KMS-11 (cell line): ENCODE measurements around the gene PCNX2.

Experiments used
- H2AFZ ChIP-seq: fragments of 200-600 bp; sonication (generic); 2 replicates; pipeline ENCODE4 v1.6.1; 2016; ENCODE audit warnings: antibody characterized with exemption, mixed run types, low read depth
- H3K27ac ChIP-seq: fragments of 200-600 bp; sonication (generic); 2 replicates; pipeline ENCODE4 v1.6.1; 2016; ENCODE audit warnings: mild to moderate bottlenecking, mixed run types
- H3K27me3 ChIP-seq: fragments of 200-600 bp; sonication (generic); 2 replicates; pipeline ENCODE4 v1.6.1; 2017; ENCODE audit warnings: mild to moderate bottlenecking, low read depth, mixed run types, moderate library complexity; ENCODE audit not compliant: insufficient read depth
- H3K36me3 ChIP-seq: fragments of 200-600 bp; sonication (generic); 2 replicates; pipeline ENCODE4 v1.6.1; 2017; ENCODE audit warnings: mild to moderate bottlenecking, mixed run types; ENCODE audit not compliant: insufficient read depth
- H3K4me1 ChIP-seq: fragments of 200-600 bp; sonication (generic); 2 replicates; pipeline ENCODE4 v1.6.1; 2016; ENCODE audit warnings: mild to moderate bottlenecking, low read depth, mixed run types; ENCODE audit not compliant: poor library complexity, severe bottlenecking
- H3K4me2 ChIP-seq: fragments of 200-600 bp; sonication (generic); 2 replicates; pipeline ENCODE4 v1.7.0; 2016; ENCODE audit warnings: mild to moderate bottlenecking, mixed run types
- H3K4me3 ChIP-seq: fragments of 200-600 bp; sonication (generic); IDR thresholded peaks from 2 replicates; pipeline ENCODE4 v1.6.1; 2017; ENCODE audit warnings: low read depth, low read length, mixed read lengths; ENCODE audit not compliant: insufficient read depth
- H3K79me2 ChIP-seq: fragments of 200-600 bp; sonication (generic); 2 replicates; pipeline ENCODE4 v1.6.1; 2016; ENCODE audit warnings: low read depth, mixed run types; ENCODE audit not compliant: insufficient read depth
- H3K9ac ChIP-seq: fragments of 200-600 bp; sonication (generic); 2 replicates; pipeline ENCODE4 v1.6.1; 2016; ENCODE audit warnings: mild to moderate bottlenecking, mixed run types
- H4K20me1 ChIP-seq: fragments of 200-600 bp; sonication (generic); 2 replicates; pipeline ENCODE4 v1.6.1; 2016; ENCODE audit warnings: mild to moderate bottlenecking, mixed run types; ENCODE audit not compliant: insufficient read depth
- TF ChIP-seq, protein P1 (sequence below): fragments of 200-600 bp; sonication (generic); conservative IDR thresholded peaks from 2 replicates; pipeline ENCODE4 v1.6.1; 2017; ENCODE audit warnings: low read depth, mild to moderate bottlenecking, antibody characterized with exemption, low read length, moderate library complexity, mixed read lengths

PCNX2 gene

DNA sequence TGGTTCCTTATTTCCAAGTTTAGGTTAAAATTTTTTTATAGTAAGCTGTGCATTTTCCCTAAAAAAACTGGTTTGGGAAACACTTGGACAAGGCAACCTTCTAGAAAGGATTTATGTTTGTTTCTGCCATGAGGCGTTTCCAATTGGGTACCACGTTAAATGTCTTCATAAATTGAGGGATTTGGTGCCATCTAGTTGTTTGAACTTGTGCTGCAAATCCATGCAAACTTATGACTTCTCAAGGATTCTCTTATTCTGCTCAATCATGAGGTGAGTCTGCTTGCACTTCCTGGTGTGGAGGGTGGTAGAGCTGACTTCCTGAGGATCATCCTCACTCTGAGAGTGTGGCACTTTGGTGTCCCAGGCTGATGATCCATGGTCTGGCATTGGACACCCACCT, 123.3 kb downstream of the PCNX2 start:
- Histone ChIP-seq H3K4me1 (no peaks in the 10 kb centered on the region), H3K4me3 (no peak overlapping the region), H3K4me2 (no peak overlapping the region), H3K9ac (no peak overlapping the region), H3K27me3 (no peaks in the 10 kb centered on the region), H2AFZ (no peak overlapping the region), H3K79me2 (no peaks in the 10 kb centered on the region), H4K20me1 (no peaks in the 10 kb centered on the region), H3K36me3 (no peaks in the 10 kb centered on the region), H3K27ac (no peak overlapping the region)
- TF ChIP-seq, protein P1, sequence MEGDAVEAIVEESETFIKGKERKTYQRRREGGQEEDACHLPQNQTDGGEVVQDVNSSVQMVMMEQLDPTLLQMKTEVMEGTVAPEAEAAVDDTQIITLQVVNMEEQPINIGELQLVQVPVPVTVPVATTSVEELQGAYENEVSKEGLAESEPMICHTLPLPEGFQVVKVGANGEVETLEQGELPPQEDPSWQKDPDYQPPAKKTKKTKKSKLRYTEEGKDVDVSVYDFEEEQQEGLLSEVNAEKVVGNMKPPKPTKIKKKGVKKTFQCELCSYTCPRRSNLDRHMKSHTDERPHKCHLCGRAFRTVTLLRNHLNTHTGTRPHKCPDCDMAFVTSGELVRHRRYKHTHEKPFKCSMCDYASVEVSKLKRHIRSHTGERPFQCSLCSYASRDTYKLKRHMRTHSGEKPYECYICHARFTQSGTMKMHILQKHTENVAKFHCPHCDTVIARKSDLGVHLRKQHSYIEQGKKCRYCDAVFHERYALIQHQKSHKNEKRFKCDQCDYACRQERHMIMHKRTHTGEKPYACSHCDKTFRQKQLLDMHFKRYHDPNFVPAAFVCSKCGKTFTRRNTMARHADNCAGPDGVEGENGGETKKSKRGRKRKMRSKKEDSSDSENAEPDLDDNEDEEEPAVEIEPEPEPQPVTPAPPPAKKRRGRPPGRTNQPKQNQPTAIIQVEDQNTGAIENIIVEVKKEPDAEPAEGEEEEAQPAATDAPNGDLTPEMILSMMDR, result peak; percentile 53

- no peak overlapping the region for H3K4me2 ChIP-seq
- no peaks in the 10 kb centered on the region for H3K27me3 ChIP-seq
- H3K27ac ChIP-seq, result no peak overlapping the region
- TF ChIP-seq, protein P1, result no peak
- H3K36me3 ChIP-seq, result no peaks in the 10 kb centered on the region
- no peak overlapping the region for H2AFZ ChIP-seq
- no peak overlapping the region for H3K4me3 ChIP-seq
- H3K79me2 ChIP-seq, result no peaks in the 10 kb centered on the region
- H3K9ac ChIP-seq, result no peak overlapping the region
- no peaks in the 10 kb centered on the region for H4K20me1 ChIP-seq
- no peaks in the 10 kb centered on the region for H3K4me1 ChIP-seq
Observed at GRCh38 chr1:233170741-233171140, 124.8 kb downstream of the PCNX2 start.

GRCh38 chr1:233168384-233168783, 127.1 kb downstream of the PCNX2 start:
- Histone ChIP-seq H3K79me2 (no peaks in the 10 kb centered on the region), H3K9ac (no peak overlapping the region)

DNA sequence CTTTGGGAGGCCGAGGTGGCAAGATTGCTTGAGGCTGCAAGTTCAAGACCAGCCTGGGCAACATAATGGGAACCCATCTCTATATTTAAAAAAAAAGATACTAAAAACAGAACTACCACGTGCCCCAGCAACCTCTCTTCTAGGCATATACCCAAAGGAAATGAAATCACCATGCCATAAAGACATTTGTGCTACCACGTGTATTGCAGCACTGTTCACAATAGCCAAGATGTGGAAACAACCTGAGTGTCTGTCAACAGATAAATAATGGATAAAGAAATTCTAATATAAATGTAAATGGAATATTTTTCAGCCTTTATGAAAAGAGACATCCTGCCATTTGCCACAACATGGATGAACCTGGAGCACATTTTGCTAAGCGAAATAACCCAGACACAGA, 128.6 kb downstream of the PCNX2 start:
- no peak overlapping the region for H2AFZ ChIP-seq
- H3K4me1 ChIP-seq, result no peaks in the 10 kb centered on the region
- H3K36me3 ChIP-seq, result no peaks in the 10 kb centered on the region
- H3K79me2 ChIP-seq, result no peaks in the 10 kb centered on the region
- no peak overlapping the region for H3K4me3 ChIP-seq
- H3K27me3 ChIP-seq, result no peaks in the 10 kb centered on the region
- H3K9ac ChIP-seq, result no peak overlapping the region
- TF ChIP-seq, protein P1, result no peak
- no peak overlapping the region for H3K4me2 ChIP-seq
- H3K27ac ChIP-seq, result no peak overlapping the region
- H4K20me1 ChIP-seq, result no peaks in the 10 kb centered on the region

More at GRCh38 chr1:233168384-233168783, 127.1 kb downstream of the PCNX2 start:
- Histone ChIP-seq H4K20me1 (no peaks in the 10 kb centered on the region), H3K4me2 (no peak overlapping the region), H3K27ac (no peak overlapping the region), H3K36me3 (no peaks in the 10 kb centered on the region), H3K4me1 (no peaks in the 10 kb centered on the region), H2AFZ (no peak overlapping the region), H3K27me3 (no peaks in the 10 kb centered on the region), H3K4me3 (no peak overlapping the region)
- TF ChIP-seq, protein P1, result no peak
